GM19035 (cell line): ENCODE data around the gene SET.

Experiments
- ATAC-seq: cut with Tn5 transposase; IDR thresholded peaks from one replicate; pipeline ENCODE4 v1.9.1; 2021; ENCODE audit not compliant: unreplicated experiment

SET gene

DNA sequence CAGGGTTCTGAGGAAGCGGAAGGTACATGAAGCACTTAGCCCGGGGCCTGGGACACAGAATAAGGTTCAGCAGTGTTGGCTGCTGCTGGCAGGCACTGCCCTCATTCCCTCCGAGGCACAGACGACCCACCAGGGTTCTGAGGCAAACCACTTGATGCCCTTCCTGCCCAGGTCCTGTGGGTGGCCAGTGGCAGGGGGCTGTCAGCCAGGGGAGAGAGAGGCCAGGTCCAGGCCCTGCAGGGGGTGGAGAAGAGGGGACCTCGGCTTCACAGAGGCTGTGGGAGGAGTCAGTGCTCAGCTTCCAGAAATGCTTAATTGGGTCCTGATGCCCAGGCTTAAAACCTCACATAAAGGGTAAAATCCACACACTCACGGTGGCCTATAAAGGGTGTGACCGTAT, 39.3 kb downstream of the SET start:
- ATAC-seq, result no peak

DNA sequence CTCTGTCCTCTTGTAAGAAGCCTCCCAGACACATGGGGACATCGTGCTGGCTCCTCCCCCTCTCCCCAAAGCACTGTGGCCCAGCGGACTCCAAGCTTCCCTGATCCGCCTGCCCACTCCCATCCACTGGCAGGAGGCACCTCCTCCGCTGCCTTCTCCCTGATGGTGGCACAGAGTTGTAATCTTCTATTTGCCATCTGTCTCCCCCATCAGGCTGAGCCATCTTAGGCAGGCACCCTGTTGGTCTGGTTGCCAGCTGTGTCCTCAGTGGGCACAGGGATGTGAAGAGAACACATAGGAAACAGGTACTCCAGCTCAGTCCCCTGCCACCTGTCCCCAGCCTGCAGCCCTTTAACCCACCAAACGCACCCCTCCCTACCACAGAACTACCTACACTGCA, 40.3 kb downstream of the SET start:
- no peak for ATAC-seq

DNA sequence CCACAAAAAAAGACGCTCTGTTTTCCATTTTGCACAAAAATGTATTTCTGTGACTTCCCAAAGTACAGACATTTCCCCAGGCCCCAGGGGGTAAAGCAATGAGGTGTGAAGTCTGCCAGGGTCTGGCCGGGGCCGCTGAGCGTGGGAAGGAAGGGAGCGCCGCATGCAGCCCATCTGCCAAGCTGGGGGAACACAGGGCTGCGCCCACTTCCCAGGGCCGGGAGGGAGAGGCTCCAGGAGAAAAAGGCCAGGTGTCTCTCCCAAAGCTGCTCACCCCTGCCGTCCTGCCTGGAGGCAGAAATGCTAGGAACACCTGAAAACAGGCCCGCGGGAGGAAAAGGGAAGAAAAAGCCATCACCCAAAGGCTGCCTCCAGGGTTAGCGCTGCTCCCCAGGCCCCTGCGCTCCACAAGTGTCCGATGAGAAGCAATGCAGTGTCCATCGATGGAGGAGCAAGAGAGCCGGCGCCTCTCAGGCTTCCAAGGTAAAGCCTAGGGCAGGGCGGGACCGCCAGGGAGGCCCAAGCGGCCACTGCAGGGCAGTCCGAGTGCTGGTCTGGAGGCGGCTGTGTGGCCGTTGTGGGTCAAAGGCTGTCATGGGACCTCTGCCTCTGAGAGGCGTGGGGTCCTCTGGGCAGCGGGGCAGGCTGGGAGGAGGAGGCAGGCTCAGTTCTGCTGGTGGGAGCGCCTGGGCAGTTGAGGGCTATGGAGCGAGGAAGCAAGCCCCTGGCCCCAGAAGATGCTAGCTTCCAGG, 40.9 kb downstream of the SET start:
- ATAC-seq, result no peak

DNA sequence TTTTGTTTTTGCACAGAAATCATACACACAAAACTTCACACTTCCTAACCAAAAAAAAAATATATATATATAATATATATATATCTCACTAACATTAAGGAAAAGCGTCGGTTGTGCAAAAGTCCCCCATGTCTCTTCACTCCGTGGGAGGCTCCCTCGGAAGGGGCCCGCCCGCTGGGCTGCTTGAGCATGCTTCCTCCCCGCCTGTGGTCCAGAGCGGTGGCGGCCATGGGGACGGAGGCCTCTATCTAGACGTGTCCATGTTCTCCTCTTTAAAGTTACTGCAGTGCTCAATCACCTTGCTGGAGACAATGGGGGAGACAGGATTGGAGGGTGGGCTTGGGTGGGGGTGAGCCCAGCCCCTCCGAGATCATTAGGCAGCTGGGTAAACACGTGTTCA, 42.1 kb downstream of the SET start:
- ATAC-seq, result no peak

DNA sequence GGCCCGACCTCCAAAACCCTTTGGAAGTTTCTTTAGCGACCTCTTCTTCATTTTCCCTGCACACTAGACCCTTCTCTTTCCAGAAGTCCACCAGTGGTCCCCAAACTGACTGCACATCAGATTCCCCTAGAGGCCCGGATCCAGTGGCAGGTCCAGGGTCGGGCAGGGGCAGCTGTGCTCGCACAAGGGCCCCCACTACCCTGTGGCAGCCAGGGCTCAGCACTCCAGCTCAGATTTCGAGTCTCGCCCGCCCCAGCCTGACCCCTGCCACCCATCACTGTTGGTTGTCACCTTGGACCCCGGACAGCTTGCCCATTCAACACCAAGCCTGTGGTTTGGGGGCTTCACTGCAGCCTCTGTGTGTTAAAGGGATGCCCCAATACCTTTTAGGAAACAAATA, 42.7 kb downstream of the SET start:
- no peak for ATAC-seq

DNA sequence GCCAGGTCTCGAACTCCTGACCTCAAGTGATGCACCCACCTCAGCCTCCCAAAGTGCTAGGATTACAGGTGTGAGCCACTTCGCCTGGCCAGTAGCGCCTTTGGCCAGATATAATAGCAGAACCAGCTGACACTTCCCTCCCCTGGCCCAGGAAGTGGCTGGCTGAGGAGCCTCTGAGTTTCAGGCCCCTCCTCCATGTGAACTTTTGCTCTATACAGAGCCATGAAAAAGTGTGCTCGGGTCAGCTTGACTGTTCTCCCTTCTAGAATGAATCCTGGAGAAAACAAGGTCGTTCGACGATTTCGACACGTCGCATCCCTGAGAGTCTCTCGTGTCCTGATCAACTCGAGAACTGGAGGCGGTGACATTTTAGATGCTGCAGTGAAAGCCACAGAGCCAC, 43.6 kb downstream of the SET start:
- no peak for ATAC-seq

DNA sequence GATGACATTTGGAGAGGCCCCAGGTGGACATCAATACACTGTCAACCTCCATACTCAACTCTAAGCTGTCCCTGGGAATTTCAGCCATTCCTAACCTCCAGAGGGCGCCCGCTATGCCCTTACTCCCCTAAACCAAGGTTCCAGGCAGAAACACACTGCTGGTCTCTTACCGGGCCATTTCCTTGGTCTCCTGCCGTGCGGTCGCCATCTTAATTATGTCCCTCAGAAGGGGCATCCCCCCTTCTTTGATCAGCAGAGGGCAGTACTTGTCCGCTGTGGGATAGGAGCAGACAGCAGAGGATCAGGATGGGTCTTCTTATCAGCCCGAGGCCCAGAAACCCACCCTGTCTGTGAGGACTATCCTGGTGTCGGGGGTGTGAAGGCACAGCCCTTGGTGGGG, 44.2 kb downstream of the SET start:
- ATAC-seq, result no peak

DNA sequence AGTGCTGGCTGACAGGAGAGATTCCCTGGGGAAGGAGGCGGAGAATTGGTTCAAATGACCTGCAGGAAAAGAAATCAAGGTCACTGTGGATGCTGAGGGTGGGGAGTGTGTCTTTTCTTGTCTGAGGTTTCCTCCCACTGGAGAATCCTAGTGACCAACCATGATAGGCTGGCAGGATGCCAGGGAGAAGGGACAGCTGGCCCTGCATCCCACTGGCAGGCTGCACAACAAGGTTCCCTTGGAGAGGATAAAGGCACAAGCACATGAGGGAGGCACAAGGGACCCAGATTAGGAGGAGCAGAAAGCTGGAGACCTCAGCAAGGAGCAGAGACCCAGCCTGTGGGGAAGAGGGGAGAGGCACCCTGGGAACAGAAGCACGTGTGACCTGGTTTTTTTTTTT, 46.4 kb downstream of the SET start:
- no peak for ATAC-seq

DNA sequence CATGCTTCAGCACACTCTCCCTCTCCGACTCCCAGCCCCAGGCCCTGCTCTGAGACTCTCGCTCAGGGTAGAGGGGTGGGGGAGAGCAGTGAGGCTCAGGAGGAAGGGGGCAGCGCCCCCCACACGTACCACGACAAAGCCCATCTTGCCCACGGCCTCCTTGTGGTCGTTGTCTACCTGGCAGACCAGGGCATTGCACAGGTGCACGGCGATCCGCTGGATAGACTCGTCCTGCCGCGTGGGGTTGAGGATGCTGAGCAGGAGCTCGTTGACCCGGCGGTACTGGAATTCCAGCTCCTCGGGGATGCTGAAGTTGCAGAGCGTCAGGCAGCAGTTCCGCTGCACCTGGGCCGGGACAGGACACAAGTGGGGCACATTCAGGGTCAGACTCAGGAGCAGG, 53.4 kb downstream of the SET start:
- no peak for ATAC-seq

DNA sequence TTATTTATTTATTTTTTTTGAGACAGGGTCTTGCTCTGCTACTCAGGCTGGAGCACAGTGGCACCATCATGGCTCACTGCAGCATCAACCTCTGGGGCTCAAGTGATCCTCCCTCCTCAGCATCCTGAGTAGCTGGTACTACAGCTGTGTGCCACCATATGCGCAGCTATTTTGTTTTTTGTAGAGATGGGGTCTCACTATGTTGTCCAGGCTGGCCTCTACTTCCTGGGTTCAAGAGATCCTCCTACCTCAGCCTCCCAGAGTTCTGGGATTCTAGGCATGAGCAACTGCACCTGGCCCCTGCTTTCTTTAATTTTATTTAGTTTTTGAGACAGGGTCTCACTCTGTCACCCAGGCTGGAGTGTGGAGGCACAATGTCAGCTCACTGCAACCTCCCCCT, 54.4 kb downstream of the SET start:
- ATAC-seq, result no peak
